ENCODE results near the gene NFKB1.
A peak's percentile ranks its signal among the peaks of the same experiment; 100 is the strongest.

NFKB1 gene

GRCh38 chr4:102494603-102495002 is 6.6 kb upstream of the NFKB1 start:
- no peak overlapping the region for H3K9ac ChIP-seq (ENCODE audit: low read depth in 1 of 2, low read length in 2 of 2)
- peaks cover 5 to 6% of the 10 kb centered on the region in 2 donors for H3K4me1 ChIP-seq (ENCODE audit: control insufficient read depth in 2 of 2, insufficient read depth in 2 of 2, low read length in 2 of 2)
- no peak overlapping the region for H3K27ac ChIP-seq (ENCODE audit: low read depth in 2 of 2, low read length in 2 of 2)
- no peaks in the 10 kb centered on the region for H3K27me3 ChIP-seq (ENCODE audit: control insufficient read depth in 2 of 2, insufficient read depth in 2 of 2, low read length in 2 of 2)
- no peaks in the 10 kb centered on the region for H3K36me3 ChIP-seq (ENCODE audit: control insufficient read depth in 2 of 2, insufficient read depth in 2 of 2, low read length in 2 of 2)
- no peak overlapping the region for H3K4me3 ChIP-seq (ENCODE audit: low read length in 2 of 2)
- no peaks in the 10 kb centered on the region for H3K9me3 ChIP-seq (ENCODE audit: control insufficient read depth in 2 of 2, low read length in 2 of 2)

- Histone ChIP-seq H3K4me1 (ENCODE audit: control insufficient read depth in 2 of 2, insufficient read depth in 2 of 2, low read length in 2 of 2) (peaks cover 8 to 12% of the 10 kb centered on the region in 2 donors), H3K27me3 (ENCODE audit: control insufficient read depth in 2 of 2, insufficient read depth in 2 of 2, low read length in 2 of 2) (no peaks in the 10 kb centered on the region), H3K36me3 (ENCODE audit: control insufficient read depth in 2 of 2, insufficient read depth in 2 of 2, low read length in 2 of 2) (no peaks in the 10 kb centered on the region), H3K4me3 (ENCODE audit: low read length in 2 of 2) (no peak overlapping the region), H3K9ac (ENCODE audit: low read depth in 1 of 2, low read length in 2 of 2) (no peak overlapping the region), H3K9me3 (ENCODE audit: control insufficient read depth in 2 of 2, low read length in 2 of 2) (no peaks in the 10 kb centered on the region), H3K27ac (ENCODE audit: low read depth in 2 of 2, low read length in 2 of 2) (no peak overlapping the region)
These were observed 3.2 kb upstream of the NFKB1 start for GRCh38 chr4:102497986-102498385.

DNA sequence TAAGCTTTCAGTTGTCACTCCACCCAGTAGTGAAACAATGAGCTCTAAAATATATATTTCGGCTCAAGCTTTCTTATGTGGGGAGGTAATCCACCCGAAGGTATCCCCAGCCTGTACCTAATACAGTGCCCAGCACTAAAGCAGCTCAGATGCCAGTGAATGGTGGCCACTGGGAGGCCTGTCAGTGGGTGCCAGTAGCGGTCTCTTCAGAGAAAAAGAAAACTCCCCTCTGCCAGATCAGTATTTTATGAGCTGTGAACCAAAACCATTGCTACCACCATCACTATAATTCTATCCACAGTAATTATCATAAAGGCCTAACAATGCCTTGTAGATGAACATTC is 835 bp upstream of the NFKB1 start:
- Histone ChIP-seq H3K9ac (ENCODE audit: low read depth in 1 of 2, low read length in 2 of 2) (peak overlapping the region; percentile 81 to 89), H3K36me3 (ENCODE audit: control insufficient read depth in 2 of 2, insufficient read depth in 2 of 2, low read length in 2 of 2) (no peaks in the 10 kb centered on the region), H3K9me3 (ENCODE audit: control insufficient read depth in 2 of 2, low read length in 2 of 2) (no peaks in the 10 kb centered on the region), H3K27me3 (ENCODE audit: control insufficient read depth in 2 of 2, insufficient read depth in 2 of 2, low read length in 2 of 2) (no peaks in the 10 kb centered on the region), H3K4me1 (ENCODE audit: control insufficient read depth in 2 of 2, insufficient read depth in 2 of 2, low read length in 2 of 2) (peaks cover 17 to 20% of the 10 kb centered on the region in 2 donors), H3K27ac (ENCODE audit: low read depth in 2 of 2, low read length in 2 of 2) (peak overlapping the region; percentile 96 to 98), H3K4me3 (ENCODE audit: low read length in 2 of 2) (peak overlapping the region; percentile 97 to 99)

GRCh38 chr4:102501447-102501696 is 213 bp downstream of the NFKB1 start:
- Histone ChIP-seq H3K9me3 (ENCODE audit: control insufficient read depth in 2 of 2, low read length in 2 of 2) (no peaks in the 10 kb centered on the region), H3K4me1 (ENCODE audit: control insufficient read depth in 2 of 2, insufficient read depth in 2 of 2, low read length in 2 of 2) (peaks cover 17 to 20% of the 10 kb centered on the region in 2 donors), H3K4me3 (ENCODE audit: low read length in 2 of 2) (peak overlapping the region; percentile 97 to 99), H3K27ac (ENCODE audit: low read depth in 2 of 2, low read length in 2 of 2) (peak overlapping the region; percentile 96 to 98), H3K36me3 (ENCODE audit: control insufficient read depth in 2 of 2, insufficient read depth in 2 of 2, low read length in 2 of 2) (no peaks in the 10 kb centered on the region), H3K27me3 (ENCODE audit: control insufficient read depth in 2 of 2, insufficient read depth in 2 of 2, low read length in 2 of 2) (no peaks in the 10 kb centered on the region), H3K9ac (ENCODE audit: low read depth in 1 of 2, low read length in 2 of 2) (peak overlapping the region; percentile 89 to 91)

DNA sequence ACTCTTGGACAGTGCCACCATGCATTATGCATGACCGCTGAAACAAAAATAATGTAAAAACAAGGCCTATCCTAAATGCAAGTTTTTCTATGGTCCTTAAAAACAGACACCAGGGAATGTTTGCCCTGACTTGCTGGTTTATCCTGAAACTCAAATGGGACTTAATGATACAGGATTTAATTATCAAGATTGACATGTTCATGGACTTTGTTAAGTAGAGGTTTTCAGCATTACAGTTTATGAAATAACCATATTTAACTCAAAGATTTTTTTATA is 1.3 kb downstream of the NFKB1 start:
- Histone ChIP-seq H3K27ac (ENCODE audit: low read depth in 2 of 2, low read length in 2 of 2) (peak overlapping the region; percentile 96 to 98), H3K36me3 (ENCODE audit: control insufficient read depth in 2 of 2, insufficient read depth in 2 of 2, low read length in 2 of 2) (no peaks in the 10 kb centered on the region), H3K27me3 (ENCODE audit: control insufficient read depth in 2 of 2, insufficient read depth in 2 of 2, low read length in 2 of 2) (no peaks in the 10 kb centered on the region), H3K4me3 (ENCODE audit: low read length in 2 of 2) (peak overlapping the region; percentile 97 to 99), H3K4me1 (ENCODE audit: control insufficient read depth in 2 of 2, insufficient read depth in 2 of 2, low read length in 2 of 2) (peaks cover 17 to 20% of the 10 kb centered on the region in 2 donors), H3K9me3 (ENCODE audit: control insufficient read depth in 2 of 2, low read length in 2 of 2) (no peaks in the 10 kb centered on the region), H3K9ac (ENCODE audit: low read depth in 1 of 2, low read length in 2 of 2) (peak overlapping the region; percentile 89 to 91)

DNA sequence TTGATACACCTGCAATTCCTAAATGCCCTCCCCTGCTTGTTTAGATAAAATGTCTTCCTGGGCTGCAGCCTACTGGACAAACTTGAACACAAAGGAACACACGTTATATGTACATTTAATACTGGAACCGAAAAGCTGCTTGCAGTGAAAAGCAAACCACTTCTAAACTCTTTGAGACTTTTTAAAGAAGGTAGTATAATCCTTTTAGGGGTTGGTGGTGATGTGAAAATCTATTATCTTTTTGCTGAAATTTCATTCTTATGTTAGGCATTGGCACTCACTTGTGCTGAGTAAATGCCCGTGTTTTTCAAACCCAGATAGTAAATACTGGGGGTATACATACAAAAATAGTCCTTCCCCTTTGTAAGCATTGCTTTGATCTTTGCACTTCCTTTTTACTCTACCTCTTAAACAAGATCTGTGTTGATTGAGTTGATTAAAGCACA is 2.2 kb downstream of the NFKB1 start:
- H3K4me3 ChIP-seq (ENCODE audit: low read length in 2 of 2), result peak overlapping the region; percentile 53 to 97
- peak overlapping the region; percentile 48 to 66 for H3K9ac ChIP-seq (ENCODE audit: low read depth in 1 of 2, low read length in 2 of 2)
- H3K4me1 ChIP-seq (ENCODE audit: control insufficient read depth in 2 of 2, insufficient read depth in 2 of 2, low read length in 2 of 2), result peaks cover 17 to 20% of the 10 kb centered on the region in 2 donors
- H3K9me3 ChIP-seq (ENCODE audit: control insufficient read depth in 2 of 2, low read length in 2 of 2), result no peaks in the 10 kb centered on the region
- no peaks in the 10 kb centered on the region for H3K27me3 ChIP-seq (ENCODE audit: control insufficient read depth in 2 of 2, insufficient read depth in 2 of 2, low read length in 2 of 2)
- peak overlapping the region in 1 of 2 donors; percentile 32 for H3K27ac ChIP-seq (ENCODE audit: low read depth in 2 of 2, low read length in 2 of 2)
- H3K36me3 ChIP-seq (ENCODE audit: control insufficient read depth in 2 of 2, insufficient read depth in 2 of 2, low read length in 2 of 2), result no peaks in the 10 kb centered on the region

DNA sequence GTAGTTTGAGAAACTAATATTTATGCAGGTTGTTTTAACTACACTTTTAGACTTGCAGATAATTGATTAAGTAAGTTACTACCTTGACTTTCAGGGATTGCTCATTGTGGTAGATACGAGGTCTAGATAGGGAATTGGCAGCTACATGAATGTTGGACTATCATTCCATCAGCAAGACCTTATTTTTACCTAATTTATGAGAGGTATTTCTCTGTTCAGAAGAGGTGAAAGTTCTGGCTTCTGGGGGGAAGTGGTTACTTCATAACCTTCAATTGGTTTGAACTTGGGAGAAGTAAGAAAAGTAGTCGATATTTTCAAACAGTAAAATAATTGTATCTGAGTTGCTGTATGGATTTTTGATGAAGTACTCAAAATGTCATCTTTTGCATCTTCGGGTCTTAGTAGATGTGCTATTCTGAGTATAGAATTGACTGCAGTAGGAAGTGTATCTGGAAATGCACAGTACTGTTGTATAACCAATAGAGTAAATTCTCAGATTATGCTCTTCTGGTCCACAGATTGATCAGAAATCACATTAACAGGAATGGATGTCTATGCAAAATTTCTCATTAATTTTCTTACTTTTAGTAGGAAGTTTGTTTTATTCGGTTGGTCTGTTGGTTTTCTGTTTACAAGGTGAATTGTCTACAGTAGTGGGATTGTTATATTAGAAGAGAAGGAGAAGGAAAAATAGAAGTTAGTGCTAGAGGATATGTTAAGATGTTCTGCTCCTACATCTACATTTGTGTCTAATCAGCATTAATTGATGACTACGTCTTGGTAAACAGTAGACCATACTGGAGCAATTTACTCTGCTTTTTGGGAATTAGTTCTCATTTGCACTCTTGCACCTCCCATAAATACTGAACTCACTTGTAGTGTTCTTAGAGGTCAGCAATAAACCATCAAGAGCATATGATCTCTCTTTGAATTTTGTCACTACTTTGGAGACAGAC is 3.0 kb downstream of the NFKB1 start:
- H3K4me1 ChIP-seq (ENCODE audit: control insufficient read depth in 2 of 2, insufficient read depth in 2 of 2, low read length in 2 of 2), result peaks cover 17 to 20% of the 10 kb centered on the region in 2 donors
- no peaks in the 10 kb centered on the region for H3K36me3 ChIP-seq (ENCODE audit: control insufficient read depth in 2 of 2, insufficient read depth in 2 of 2, low read length in 2 of 2)
- no peaks in the 10 kb centered on the region for H3K27me3 ChIP-seq (ENCODE audit: control insufficient read depth in 2 of 2, insufficient read depth in 2 of 2, low read length in 2 of 2)
- H3K9ac ChIP-seq (ENCODE audit: low read depth in 1 of 2, low read length in 2 of 2), result peak overlapping the region; percentile 18 to 48
- H3K4me3 ChIP-seq (ENCODE audit: low read length in 2 of 2), result peak overlapping the region; percentile 53 to 97
- H3K27ac ChIP-seq (ENCODE audit: low read depth in 2 of 2, low read length in 2 of 2), result no peak overlapping the region
- no peaks in the 10 kb centered on the region for H3K9me3 ChIP-seq (ENCODE audit: control insufficient read depth in 2 of 2, low read length in 2 of 2)

DNA sequence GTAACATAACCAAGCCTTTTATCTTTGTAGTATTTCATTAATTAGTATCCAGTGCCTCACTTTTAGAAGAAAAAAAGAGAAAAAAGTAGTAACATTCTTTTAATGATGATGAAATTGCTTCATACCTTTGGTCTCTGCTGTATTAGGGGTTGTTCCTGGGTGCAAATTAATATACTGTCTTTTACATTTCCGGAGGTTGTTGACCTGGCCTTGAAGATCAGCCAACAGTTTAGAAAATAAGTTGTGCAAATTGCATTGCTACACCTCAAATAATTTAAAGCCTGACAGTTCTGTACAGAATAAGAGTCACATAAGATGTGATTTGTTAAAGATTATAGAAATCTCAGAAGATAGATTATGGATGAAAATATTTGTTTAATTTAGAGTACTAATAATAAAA is 3.8 kb downstream of the NFKB1 start:
- Histone ChIP-seq H3K36me3 (ENCODE audit: control insufficient read depth in 2 of 2, insufficient read depth in 2 of 2, low read length in 2 of 2) (no peaks in the 10 kb centered on the region), H3K27me3 (ENCODE audit: control insufficient read depth in 2 of 2, insufficient read depth in 2 of 2, low read length in 2 of 2) (no peaks in the 10 kb centered on the region), H3K27ac (ENCODE audit: low read depth in 2 of 2, low read length in 2 of 2) (no peak overlapping the region), H3K4me3 (ENCODE audit: low read length in 2 of 2) (no peak overlapping the region), H3K9me3 (ENCODE audit: control insufficient read depth in 2 of 2, low read length in 2 of 2) (no peaks in the 10 kb centered on the region), H3K9ac (ENCODE audit: low read depth in 1 of 2, low read length in 2 of 2) (no peak overlapping the region), H3K4me1 (ENCODE audit: control insufficient read depth in 2 of 2, insufficient read depth in 2 of 2, low read length in 2 of 2) (peaks cover 17 to 20% of the 10 kb centered on the region in 2 donors)

GRCh38 chr4:102505708-102506107 is 4.5 kb downstream of the NFKB1 start:
- Histone ChIP-seq H3K9ac (ENCODE audit: low read depth in 1 of 2, low read length in 2 of 2) (no peak overlapping the region), H3K27me3 (ENCODE audit: control insufficient read depth in 2 of 2, insufficient read depth in 2 of 2, low read length in 2 of 2) (no peaks in the 10 kb centered on the region), H3K27ac (ENCODE audit: low read depth in 2 of 2, low read length in 2 of 2) (no peak overlapping the region), H3K36me3 (ENCODE audit: control insufficient read depth in 2 of 2, insufficient read depth in 2 of 2, low read length in 2 of 2) (no peaks in the 10 kb centered on the region), H3K9me3 (ENCODE audit: control insufficient read depth in 2 of 2, low read length in 2 of 2) (no peaks in the 10 kb centered on the region), H3K4me1 (ENCODE audit: control insufficient read depth in 2 of 2, insufficient read depth in 2 of 2, low read length in 2 of 2) (peaks cover 11 to 15% of the 10 kb centered on the region in 2 donors), H3K4me3 (ENCODE audit: low read length in 2 of 2) (no peak overlapping the region)

DNA sequence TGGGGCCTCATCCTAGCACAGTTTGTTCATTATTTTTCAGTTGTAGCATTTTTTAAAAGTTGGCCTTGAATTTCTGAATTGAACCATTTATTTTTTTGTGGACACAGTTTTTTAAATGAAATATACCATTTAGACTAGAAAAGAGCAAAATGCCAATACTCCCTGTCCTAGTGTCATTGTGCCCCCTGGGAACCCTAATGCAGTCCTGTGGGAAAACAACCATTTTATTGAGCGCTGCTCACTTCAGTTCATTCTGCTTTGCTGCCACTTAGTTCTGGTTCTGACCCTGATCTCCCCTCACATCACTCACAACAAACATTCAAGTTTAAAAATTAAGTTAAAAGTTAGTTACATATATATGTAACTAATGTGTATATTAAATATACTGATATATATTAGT is 5.4 kb downstream of the NFKB1 start:
- Histone ChIP-seq H3K4me1 (ENCODE audit: control insufficient read depth in 2 of 2, insufficient read depth in 2 of 2, low read length in 2 of 2) (peaks cover 11 to 15% of the 10 kb centered on the region in 2 donors), H3K9ac (ENCODE audit: low read depth in 1 of 2, low read length in 2 of 2) (no peak overlapping the region), H3K36me3 (ENCODE audit: control insufficient read depth in 2 of 2, insufficient read depth in 2 of 2, low read length in 2 of 2) (no peaks in the 10 kb centered on the region), H3K4me3 (ENCODE audit: low read length in 2 of 2) (no peak overlapping the region), H3K27me3 (ENCODE audit: control insufficient read depth in 2 of 2, insufficient read depth in 2 of 2, low read length in 2 of 2) (no peaks in the 10 kb centered on the region), H3K9me3 (ENCODE audit: control insufficient read depth in 2 of 2, low read length in 2 of 2) (no peaks in the 10 kb centered on the region), H3K27ac (ENCODE audit: low read depth in 2 of 2, low read length in 2 of 2) (no peak overlapping the region)

Measured in mucosa of rectum (tissue), 2 donors.